Activated T-cell treated with anti-CD3 and anti-CD28 coated beads, Interleukin-2, amount 50 U/mL, for 24 hours (primary cell): ENCODE measurements around the gene SCAPER.
"Not testable (repeated sequence)": the region's sequence is repeated elsewhere in the genome, so short reads cannot be mapped to it uniquely, and the experiment has no call there.

ENCODE experiments used
- DNase-seq: peaks from one replicate; pipeline ENCODE4 v3.0.0-alpha.2; 2020
- H3K27ac Mint-ChIP-seq: 2 replicates; pipeline ENCODE4 v1.8.0; 2020; ENCODE audit warnings: mild to moderate bottlenecking, mixed read lengths
- H3K27me3 Mint-ChIP-seq: 2 replicates; pipeline ENCODE4 v1.8.0; 2020; ENCODE audit warnings: mixed read lengths
- H3K36me3 Mint-ChIP-seq: 2 replicates; pipeline ENCODE4 v1.8.0; 2020; ENCODE audit warnings: low read depth, mixed read lengths
- H3K4me1 Mint-ChIP-seq: 2 replicates; pipeline ENCODE4 v1.8.0; 2020; ENCODE audit warnings: low read depth, mixed read lengths
- H3K4me3 Mint-ChIP-seq: 2 replicates; pipeline ENCODE4 v1.8.0; 2020; ENCODE audit warnings: mild to moderate bottlenecking, moderate library complexity, mixed read lengths
- H3K9me3 Mint-ChIP-seq: 2 replicates; pipeline ENCODE4 v1.8.0; 2020; ENCODE audit warnings: mixed read lengths

Gene SCAPER

DNA sequence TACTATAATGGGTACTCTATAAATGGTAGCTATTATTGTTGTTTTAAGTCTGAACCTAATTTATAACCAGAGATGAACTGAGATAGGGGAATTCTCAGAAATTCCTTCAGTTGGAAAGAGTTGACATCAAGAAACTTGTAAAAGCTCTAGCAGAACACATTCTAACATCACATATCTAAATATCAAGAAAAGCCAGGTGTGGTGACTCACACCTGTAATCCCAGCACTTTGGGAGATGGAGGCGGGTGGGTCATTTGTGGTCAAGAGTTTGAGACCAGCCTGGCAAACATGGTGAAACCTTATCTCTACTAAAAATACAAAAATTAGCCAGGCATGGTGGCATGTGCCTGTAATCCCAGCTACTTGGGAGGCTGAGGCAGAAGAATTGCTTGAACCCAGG, 472.1 kb downstream of the SCAPER start:
- H3K27me3 Mint-ChIP-seq, H3K27ac Mint-ChIP-seq: not testable (repeated sequence)

GRCh38 chr15:76432604-76433003, 472.5 kb downstream of the SCAPER start:
- no peaks in the 10 kb centered on the region for H3K4me1 Mint-ChIP-seq
- H3K4me3 Mint-ChIP-seq = no peak overlapping the region
- no peak for DNase-seq
- H3K27me3 Mint-ChIP-seq = no peaks in the 10 kb centered on the region
- H3K36me3 Mint-ChIP-seq = peaks cover 57% of the 10 kb centered on the region
- H3K9me3 Mint-ChIP-seq = peaks cover 9% of the 10 kb centered on the region
- H3K27ac Mint-ChIP-seq = no peak overlapping the region

More for the DNA sequence above, 472.1 kb downstream of the SCAPER start:
- not testable (repeated sequence) for H3K4me1 Mint-ChIP-seq, H3K9me3 Mint-ChIP-seq, DNase-seq, H3K4me3 Mint-ChIP-seq
- H3K36me3 Mint-ChIP-seq = peaks cover 54% of the 10 kb centered on the region

DNA sequence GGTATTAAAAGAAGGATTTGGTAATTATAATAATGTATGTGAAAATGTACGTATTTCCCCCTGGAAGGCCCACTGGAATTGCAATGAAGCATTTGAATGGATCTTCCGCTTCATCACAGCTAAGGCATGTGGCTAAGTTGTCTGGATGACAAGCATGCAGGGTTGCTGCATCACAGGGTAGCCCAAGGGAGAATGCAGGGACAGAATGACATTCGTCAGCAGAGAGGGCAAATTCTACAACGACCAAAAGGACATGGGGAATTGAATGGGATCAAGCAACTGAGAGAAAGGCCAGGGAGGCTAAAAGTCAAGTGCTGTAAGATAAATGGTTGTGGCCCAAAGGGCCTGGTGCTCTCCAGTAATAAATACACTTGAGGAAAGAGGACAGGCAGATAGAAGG, 473.2 kb downstream of the SCAPER start:
- H3K9me3 Mint-ChIP-seq = peaks cover 10% of the 10 kb centered on the region

GRCh38 chr15:76430711-76431110, 474.4 kb downstream of the SCAPER start:
- Mint-ChIP-seq H3K9me3 (peaks cover 15% of the 10 kb centered on the region), H3K36me3 (peaks cover 73% of the 10 kb centered on the region)
- H3K27ac Mint-ChIP-seq, H3K4me3 Mint-ChIP-seq, DNase-seq, H3K4me1 Mint-ChIP-seq, H3K27me3 Mint-ChIP-seq: not testable (repeated sequence)

More for the DNA sequence above, 473.2 kb downstream of the SCAPER start:
- Mint-ChIP-seq H3K27ac (no peak overlapping the region), H3K4me3 (no peak overlapping the region), H3K4me1 (no peaks in the 10 kb centered on the region), H3K27me3 (no peaks in the 10 kb centered on the region), H3K36me3 (peaks cover 61% of the 10 kb centered on the region)
- DNase-seq = no peak

DNA sequence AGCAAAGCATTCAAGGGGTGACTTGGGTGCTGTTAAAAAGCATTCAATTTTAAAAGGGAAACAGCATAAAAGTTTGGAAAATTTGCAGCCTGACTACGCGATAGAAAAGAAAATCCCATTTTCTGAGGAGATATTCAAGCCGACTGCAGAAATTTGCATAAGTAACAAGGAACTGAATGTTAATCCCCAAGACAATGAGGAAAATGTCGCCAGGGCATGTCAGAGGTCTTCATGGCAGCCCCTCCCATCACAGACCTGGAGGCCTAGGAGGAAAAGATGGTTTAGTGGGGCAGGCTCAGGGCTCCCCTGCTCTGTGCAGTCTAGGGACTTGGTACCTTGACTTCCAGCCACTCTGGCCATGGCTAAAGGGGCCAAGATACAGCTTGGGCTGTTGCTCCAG, 475.5 kb downstream of the SCAPER start:
- no peaks in the 10 kb centered on the region for H3K27me3 Mint-ChIP-seq
- peaks cover 15% of the 10 kb centered on the region for H3K9me3 Mint-ChIP-seq
- DNase-seq = no peak
- H3K4me3 Mint-ChIP-seq = no peak overlapping the region
- no peaks in the 10 kb centered on the region for H3K4me1 Mint-ChIP-seq
- peaks cover 73% of the 10 kb centered on the region for H3K36me3 Mint-ChIP-seq
- H3K27ac Mint-ChIP-seq = no peak overlapping the region

- H3K27me3 Mint-ChIP-seq = no peaks in the 10 kb centered on the region
- H3K4me1 Mint-ChIP-seq = no peaks in the 10 kb centered on the region
- H3K4me3 Mint-ChIP-seq = no peak overlapping the region
- DNase-seq = no peak
- peaks cover 52% of the 10 kb centered on the region for H3K36me3 Mint-ChIP-seq
- H3K27ac Mint-ChIP-seq = no peak overlapping the region
- H3K9me3 Mint-ChIP-seq = peaks cover 20% of the 10 kb centered on the region
Measured at GRCh38 chr15:76426941-76427340, 478.2 kb downstream of the SCAPER start.

- no peaks in the 10 kb centered on the region for H3K27me3 Mint-ChIP-seq
- no peak for DNase-seq
- no peaks in the 10 kb centered on the region for H3K9me3 Mint-ChIP-seq
- no peaks in the 10 kb centered on the region for H3K4me1 Mint-ChIP-seq
- H3K4me3 Mint-ChIP-seq = no peak overlapping the region
- H3K27ac Mint-ChIP-seq = no peak overlapping the region
- peaks cover 6% of the 10 kb centered on the region for H3K36me3 Mint-ChIP-seq
Measured at GRCh38 chr15:76418352-76419140, 486.6 kb downstream of the SCAPER start.

GRCh38 chr15:76401285-76401684, 503.9 kb downstream of the SCAPER start:
- Mint-ChIP-seq H3K4me3 (no peak overlapping the region), H3K4me1 (no peaks in the 10 kb centered on the region), H3K27me3 (no peaks in the 10 kb centered on the region), H3K9me3 (no peaks in the 10 kb centered on the region), H3K36me3 (peaks cover 33% of the 10 kb centered on the region), H3K27ac (no peak overlapping the region)
- DNase-seq = no peak

GRCh38 chr15:76398317-76399104, 506.6 kb downstream of the SCAPER start:
- Mint-ChIP-seq H3K27ac (no peak overlapping the region), H3K27me3 (no peaks in the 10 kb centered on the region), H3K36me3 (peaks cover 20% of the 10 kb centered on the region), H3K4me3 (no peak overlapping the region), H3K4me1 (no peaks in the 10 kb centered on the region), H3K9me3 (no peaks in the 10 kb centered on the region)
- DNase-seq = no peak

GRCh38 chr15:76393614-76394013, 511.5 kb downstream of the SCAPER start:
- H3K4me3 Mint-ChIP-seq = no peak overlapping the region

DNA sequence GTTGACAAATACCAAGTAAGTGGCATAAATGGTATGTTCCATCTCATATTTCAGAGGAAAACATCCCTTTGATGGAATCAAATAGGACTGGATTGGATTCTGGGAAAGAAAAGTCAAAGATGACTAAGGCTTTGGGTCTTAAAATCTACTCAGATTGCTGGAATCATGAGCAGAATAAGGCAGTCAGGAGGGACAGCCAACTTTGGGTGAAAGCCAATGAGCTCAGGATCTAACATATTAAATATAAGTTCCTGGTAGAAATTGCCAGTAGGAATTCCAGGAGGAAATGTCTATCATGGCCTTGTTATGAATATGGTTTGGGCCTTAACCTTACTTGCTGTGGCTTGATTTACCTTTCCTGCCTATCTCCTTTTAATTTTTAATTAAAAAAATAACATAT, 513.3 kb downstream of the SCAPER start:
- H3K36me3 Mint-ChIP-seq = peaks cover 6% of the 10 kb centered on the region
- no peak for DNase-seq
- no peak overlapping the region for H3K27ac Mint-ChIP-seq
- no peak overlapping the region for H3K4me3 Mint-ChIP-seq
- no peaks in the 10 kb centered on the region for H3K27me3 Mint-ChIP-seq
- H3K4me1 Mint-ChIP-seq = no peaks in the 10 kb centered on the region
- H3K9me3 Mint-ChIP-seq = no peaks in the 10 kb centered on the region

More at GRCh38 chr15:76393614-76394013, 511.5 kb downstream of the SCAPER start:
- Mint-ChIP-seq H3K4me1 (no peaks in the 10 kb centered on the region), H3K36me3 (peaks cover 9% of the 10 kb centered on the region), H3K27ac (no peak overlapping the region), H3K27me3 (no peaks in the 10 kb centered on the region), H3K9me3 (no peaks in the 10 kb centered on the region)
- DNase-seq = no peak

- H3K36me3 Mint-ChIP-seq = peaks cover 6% of the 10 kb centered on the region
- H3K27me3 Mint-ChIP-seq = no peaks in the 10 kb centered on the region
- no peak overlapping the region for H3K27ac Mint-ChIP-seq
- H3K4me3 Mint-ChIP-seq = no peak overlapping the region
- H3K9me3 Mint-ChIP-seq = no peaks in the 10 kb centered on the region
- DNase-seq = no peak
- no peaks in the 10 kb centered on the region for H3K4me1 Mint-ChIP-seq
Measured at GRCh38 chr15:76391309-76391708, 513.8 kb downstream of the SCAPER start.

- H3K4me3 Mint-ChIP-seq = no peak overlapping the region
- no peak overlapping the region for H3K27ac Mint-ChIP-seq
- H3K36me3 Mint-ChIP-seq = peaks cover 6% of the 10 kb centered on the region
- H3K4me1 Mint-ChIP-seq = no peaks in the 10 kb centered on the region
- no peak for DNase-seq
- no peaks in the 10 kb centered on the region for H3K9me3 Mint-ChIP-seq
- no peaks in the 10 kb centered on the region for H3K27me3 Mint-ChIP-seq
Measured at GRCh38 chr15:76390571-76390970, 514.6 kb downstream of the SCAPER start.

DNA sequence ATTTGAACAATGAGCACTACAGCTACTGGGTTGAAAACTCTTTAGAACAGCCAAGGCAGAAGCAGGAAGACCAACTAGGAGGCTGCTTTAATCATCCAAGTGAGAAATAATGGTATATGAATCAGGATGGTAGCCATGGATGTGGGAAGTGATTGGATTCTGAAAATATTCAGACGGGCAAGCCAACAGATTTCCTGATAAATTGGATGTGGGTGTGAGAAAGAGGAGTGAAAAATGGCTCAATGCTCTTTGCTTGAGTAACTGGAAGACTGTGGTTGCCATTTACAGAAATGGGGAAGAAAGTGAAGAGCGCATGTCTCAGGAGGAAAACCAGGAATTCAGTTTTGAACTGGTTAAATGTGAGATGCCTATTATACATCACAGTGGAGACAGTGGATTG, 518.2 kb downstream of the SCAPER start:
- Mint-ChIP-seq H3K4me3 (no peak overlapping the region), H3K4me1 (peaks cover 7% of the 10 kb centered on the region), H3K9me3 (no peaks in the 10 kb centered on the region), H3K27me3 (no peaks in the 10 kb centered on the region), H3K27ac (no peak overlapping the region), H3K36me3 (peaks cover 10% of the 10 kb centered on the region)
- no peak for DNase-seq

- H3K4me1 Mint-ChIP-seq = peaks cover 7% of the 10 kb centered on the region
Measured at GRCh38 chr15:76386178-76386577, 519.0 kb downstream of the SCAPER start.

More at GRCh38 chr15:76386178-76386577, 519.0 kb downstream of the SCAPER start:
- H3K27me3 Mint-ChIP-seq = no peaks in the 10 kb centered on the region
- H3K36me3 Mint-ChIP-seq = peaks cover 13% of the 10 kb centered on the region
- H3K4me3 Mint-ChIP-seq = no peak overlapping the region
- H3K27ac Mint-ChIP-seq = no peak overlapping the region
- no peak for DNase-seq
- H3K9me3 Mint-ChIP-seq = no peaks in the 10 kb centered on the region
